H1 (cell line): ENCODE results near the gene BRINP3. TPM values are rescaled to one million over a fixed set of nuclear protein-coding genes. Genes with fewer than 3 reads are reported as not detected.

ENCODE experiments used
- EGR1 ChIP-seq: IDR thresholded peaks from 2 replicates; pipeline ENCODE4 v1.6.1; 2011; ENCODE audit warnings: low read depth, low read length, borderline replicate concordance
- HDAC6 ChIP-seq: IDR thresholded peaks from one replicate; pipeline ENCODE4 v1.7.1; 2012; ENCODE audit warnings: low read depth, mild to moderate bottlenecking, inconsistent platforms, low read length, moderate library complexity
- JUND ChIP-seq: IDR thresholded peaks from 2 replicates; pipeline ENCODE4 v1.6.1; 2011; ENCODE audit warnings: mild to moderate bottlenecking, improper control_type of control experiment, low read length
- KDM4A ChIP-seq: IDR thresholded peaks from one replicate; pipeline ENCODE4 v1.7.1; 2012; ENCODE audit warnings: low read depth, mild to moderate bottlenecking, moderate library complexity, low read length, inconsistent platforms; ENCODE audit not compliant: severe bottlenecking
- NANOG ChIP-seq: IDR thresholded peaks from 2 replicates; pipeline ENCODE4 v1.6.1; 2011; ENCODE audit warnings: low read length, low read depth, mild to moderate bottlenecking, inconsistent platforms; ENCODE audit not compliant: insufficient read depth, poor library complexity, severe bottlenecking
- PHF8 ChIP-seq: fragments of 200-600 bp; sonication (generic); conservative IDR thresholded peaks from 2 replicates; pipeline ENCODE4 v1.7.1; 2012; ENCODE audit warnings: low read depth, mild to moderate bottlenecking, inconsistent platforms, low read length, moderate library complexity
- YY1 ChIP-seq: IDR thresholded peaks from 2 replicates; pipeline ENCODE4 v1.6.1; 2011; ENCODE audit warnings: low read depth, mild to moderate bottlenecking, low read length
- polyA plus RNA-seq, 7 experiments: library from polyadenylated mRNA; depleted of rRNA in 3 of 7; stranded (reverse) in 5 of 7; unstranded in 2 of 7; fragments of >200 nt in 5 of 7; fragments of 200-250 nt in 2 of 7; gene quantifications; 1 replicate in 5 of 7; 2 replicates in 1 of 7; 4 replicates in 1 of 7; pipeline versions ENCODE4 v1.2.1 to v1.2.3, GENCODE V29; 2011 to 2013; ENCODE audit warnings: missing spikeins in 2 of 7, mixed read lengths in 2 of 7
- total RNA-seq: library from RNA; stranded (reverse); fragmentation: NEBNext Ultra II Directional; extraction: Animal tissue kit (Norgen Biotek cat#: 25700); gene quantifications from 2 replicates; pipeline ENCODE4 v1.2.1, GENCODE V29; 2021
- TF ChIP-seq, protein P1 (sequence below): fragments of 300-600 bp; sonication (generic); IDR thresholded peaks from 2 replicates; pipeline ENCODE4 v1.7.1; 2012; ENCODE audit warnings: low read length, moderate library complexity, mild to moderate bottlenecking, inconsistent platforms; ENCODE audit not compliant: insufficient replicate concordance
- TF ChIP-seq, protein P2 (sequence below): IDR thresholded peaks from 2 replicates; pipeline ENCODE4 v1.6.1; 2012; ENCODE audit warnings: inconsistent platforms

Gene BRINP3
- total and polyA plus RNA-seq, 2 of the 8 experiments (the other 6 are each of a cell fraction or from before 2014, with no cell fraction given): not detected

- TF ChIP-seq, protein P1, sequence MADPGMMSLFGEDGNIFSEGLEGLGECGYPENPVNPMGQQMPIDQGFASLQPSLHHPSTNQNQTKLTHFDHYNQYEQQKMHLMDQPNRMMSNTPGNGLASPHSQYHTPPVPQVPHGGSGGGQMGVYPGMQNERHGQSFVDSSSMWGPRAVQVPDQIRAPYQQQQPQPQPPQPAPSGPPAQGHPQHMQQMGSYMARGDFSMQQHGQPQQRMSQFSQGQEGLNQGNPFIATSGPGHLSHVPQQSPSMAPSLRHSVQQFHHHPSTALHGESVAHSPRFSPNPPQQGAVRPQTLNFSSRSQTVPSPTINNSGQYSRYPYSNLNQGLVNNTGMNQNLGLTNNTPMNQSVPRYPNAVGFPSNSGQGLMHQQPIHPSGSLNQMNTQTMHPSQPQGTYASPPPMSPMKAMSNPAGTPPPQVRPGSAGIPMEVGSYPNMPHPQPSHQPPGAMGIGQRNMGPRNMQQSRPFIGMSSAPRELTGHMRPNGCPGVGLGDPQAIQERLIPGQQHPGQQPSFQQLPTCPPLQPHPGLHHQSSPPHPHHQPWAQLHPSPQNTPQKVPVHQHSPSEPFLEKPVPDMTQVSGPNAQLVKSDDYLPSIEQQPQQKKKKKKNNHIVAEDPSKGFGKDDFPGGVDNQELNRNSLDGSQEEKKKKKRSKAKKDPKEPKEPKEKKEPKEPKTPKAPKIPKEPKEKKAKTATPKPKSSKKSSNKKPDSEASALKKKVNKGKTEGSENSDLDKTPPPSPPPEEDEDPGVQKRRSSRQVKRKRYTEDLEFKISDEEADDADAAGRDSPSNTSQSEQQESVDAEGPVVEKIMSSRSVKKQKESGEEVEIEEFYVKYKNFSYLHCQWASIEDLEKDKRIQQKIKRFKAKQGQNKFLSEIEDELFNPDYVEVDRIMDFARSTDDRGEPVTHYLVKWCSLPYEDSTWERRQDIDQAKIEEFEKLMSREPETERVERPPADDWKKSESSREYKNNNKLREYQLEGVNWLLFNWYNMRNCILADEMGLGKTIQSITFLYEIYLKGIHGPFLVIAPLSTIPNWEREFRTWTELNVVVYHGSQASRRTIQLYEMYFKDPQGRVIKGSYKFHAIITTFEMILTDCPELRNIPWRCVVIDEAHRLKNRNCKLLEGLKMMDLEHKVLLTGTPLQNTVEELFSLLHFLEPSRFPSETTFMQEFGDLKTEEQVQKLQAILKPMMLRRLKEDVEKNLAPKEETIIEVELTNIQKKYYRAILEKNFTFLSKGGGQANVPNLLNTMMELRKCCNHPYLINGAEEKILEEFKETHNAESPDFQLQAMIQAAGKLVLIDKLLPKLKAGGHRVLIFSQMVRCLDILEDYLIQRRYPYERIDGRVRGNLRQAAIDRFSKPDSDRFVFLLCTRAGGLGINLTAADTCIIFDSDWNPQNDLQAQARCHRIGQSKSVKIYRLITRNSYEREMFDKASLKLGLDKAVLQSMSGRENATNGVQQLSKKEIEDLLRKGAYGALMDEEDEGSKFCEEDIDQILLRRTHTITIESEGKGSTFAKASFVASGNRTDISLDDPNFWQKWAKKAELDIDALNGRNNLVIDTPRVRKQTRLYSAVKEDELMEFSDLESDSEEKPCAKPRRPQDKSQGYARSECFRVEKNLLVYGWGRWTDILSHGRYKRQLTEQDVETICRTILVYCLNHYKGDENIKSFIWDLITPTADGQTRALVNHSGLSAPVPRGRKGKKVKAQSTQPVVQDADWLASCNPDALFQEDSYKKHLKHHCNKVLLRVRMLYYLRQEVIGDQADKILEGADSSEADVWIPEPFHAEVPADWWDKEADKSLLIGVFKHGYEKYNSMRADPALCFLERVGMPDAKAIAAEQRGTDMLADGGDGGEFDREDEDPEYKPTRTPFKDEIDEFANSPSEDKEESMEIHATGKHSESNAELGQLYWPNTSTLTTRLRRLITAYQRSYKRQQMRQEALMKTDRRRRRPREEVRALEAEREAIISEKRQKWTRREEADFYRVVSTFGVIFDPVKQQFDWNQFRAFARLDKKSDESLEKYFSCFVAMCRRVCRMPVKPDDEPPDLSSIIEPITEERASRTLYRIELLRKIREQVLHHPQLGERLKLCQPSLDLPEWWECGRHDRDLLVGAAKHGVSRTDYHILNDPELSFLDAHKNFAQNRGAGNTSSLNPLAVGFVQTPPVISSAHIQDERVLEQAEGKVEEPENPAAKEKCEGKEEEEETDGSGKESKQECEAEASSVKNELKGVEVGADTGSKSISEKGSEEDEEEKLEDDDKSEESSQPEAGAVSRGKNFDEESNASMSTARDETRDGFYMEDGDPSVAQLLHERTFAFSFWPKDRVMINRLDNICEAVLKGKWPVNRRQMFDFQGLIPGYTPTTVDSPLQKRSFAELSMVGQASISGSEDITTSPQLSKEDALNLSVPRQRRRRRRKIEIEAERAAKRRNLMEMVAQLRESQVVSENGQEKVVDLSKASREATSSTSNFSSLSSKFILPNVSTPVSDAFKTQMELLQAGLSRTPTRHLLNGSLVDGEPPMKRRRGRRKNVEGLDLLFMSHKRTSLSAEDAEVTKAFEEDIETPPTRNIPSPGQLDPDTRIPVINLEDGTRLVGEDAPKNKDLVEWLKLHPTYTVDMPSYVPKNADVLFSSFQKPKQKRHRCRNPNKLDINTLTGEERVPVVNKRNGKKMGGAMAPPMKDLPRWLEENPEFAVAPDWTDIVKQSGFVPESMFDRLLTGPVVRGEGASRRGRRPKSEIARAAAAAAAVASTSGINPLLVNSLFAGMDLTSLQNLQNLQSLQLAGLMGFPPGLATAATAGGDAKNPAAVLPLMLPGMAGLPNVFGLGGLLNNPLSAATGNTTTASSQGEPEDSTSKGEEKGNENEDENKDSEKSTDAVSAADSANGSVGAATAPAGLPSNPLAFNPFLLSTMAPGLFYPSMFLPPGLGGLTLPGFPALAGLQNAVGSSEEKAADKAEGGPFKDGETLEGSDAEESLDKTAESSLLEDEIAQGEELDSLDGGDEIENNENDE: peak; percentile 11
- TF ChIP-seq YY1 (0 out of 2 replicates have a peak, but pooled peaks have one; percentile 18), KDM4A (peak; percentile 90), EGR1 (peak; percentile 13; the same call in 1 of the 2 replicates), PHF8 (peak; percentile 20; the same call in 1 of the 2 replicates), JUND (peak; percentile 70), HDAC6 (no peak), NANOG (no peak)
- TF ChIP-seq, protein P2, sequence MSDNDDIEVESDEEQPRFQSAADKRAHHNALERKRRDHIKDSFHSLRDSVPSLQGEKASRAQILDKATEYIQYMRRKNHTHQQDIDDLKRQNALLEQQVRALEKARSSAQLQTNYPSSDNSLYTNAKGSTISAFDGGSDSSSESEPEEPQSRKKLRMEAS: peak; percentile 67
Observed at GRCh38 chr1:190478149-190479049, 735 bp upstream of the BRINP3 start (continued).
